Hematopoietic multipotent progenitor cell treated with erythropoietin and hydrocortisone succinate and interleukin-3 and kit ligand, for 15 days (in vitro differentiated cells): ENCODE measurements around the gene CUEDC2.

Experiments used
- DNase-seq: peaks from one replicate; pipeline ENCODE4 v3.0.0-alpha.2; 2015; ENCODE audit warnings: low spot score

The CUEDC2 gene

DNA sequence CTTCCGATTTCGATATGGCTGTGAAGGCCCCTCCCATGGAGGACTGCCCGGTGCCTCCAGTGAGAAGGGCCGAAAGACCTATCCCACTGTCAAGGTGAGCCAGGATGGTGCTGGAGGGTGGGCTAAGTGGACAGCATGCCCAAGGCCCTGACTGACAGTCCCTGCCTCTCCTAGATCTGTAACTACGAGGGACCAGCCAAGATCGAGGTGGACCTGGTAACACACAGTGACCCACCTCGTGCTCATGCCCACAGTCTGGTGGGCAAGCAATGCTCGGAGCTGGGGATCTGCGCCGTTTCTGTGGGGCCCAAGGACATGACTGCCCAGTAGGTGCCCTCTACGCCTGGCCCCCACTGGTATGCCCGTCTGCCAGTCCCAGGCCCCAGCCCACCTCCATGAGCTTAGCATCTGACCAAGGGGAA, 35.6 kb downstream of the CUEDC2 start:
- no peak for DNase-seq

DNA sequence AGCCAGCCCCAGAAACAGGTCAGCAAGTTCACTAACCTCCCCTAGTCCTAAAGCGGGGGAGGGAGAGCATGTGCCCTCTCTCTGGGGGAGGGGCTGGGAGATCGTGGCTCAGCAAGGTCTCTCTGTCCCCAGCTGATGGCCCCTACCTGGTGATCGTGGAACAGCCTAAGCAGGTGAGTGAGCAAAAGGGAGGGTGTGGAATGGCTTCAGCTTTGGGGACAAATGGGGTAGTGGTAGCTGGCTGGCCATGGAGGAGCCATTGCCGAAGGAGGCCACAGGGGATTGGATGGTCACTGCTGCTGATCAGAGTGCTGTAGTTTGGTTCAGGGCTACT, 36.1 kb downstream of the CUEDC2 start:
- DNase-seq: no peak

DNA sequence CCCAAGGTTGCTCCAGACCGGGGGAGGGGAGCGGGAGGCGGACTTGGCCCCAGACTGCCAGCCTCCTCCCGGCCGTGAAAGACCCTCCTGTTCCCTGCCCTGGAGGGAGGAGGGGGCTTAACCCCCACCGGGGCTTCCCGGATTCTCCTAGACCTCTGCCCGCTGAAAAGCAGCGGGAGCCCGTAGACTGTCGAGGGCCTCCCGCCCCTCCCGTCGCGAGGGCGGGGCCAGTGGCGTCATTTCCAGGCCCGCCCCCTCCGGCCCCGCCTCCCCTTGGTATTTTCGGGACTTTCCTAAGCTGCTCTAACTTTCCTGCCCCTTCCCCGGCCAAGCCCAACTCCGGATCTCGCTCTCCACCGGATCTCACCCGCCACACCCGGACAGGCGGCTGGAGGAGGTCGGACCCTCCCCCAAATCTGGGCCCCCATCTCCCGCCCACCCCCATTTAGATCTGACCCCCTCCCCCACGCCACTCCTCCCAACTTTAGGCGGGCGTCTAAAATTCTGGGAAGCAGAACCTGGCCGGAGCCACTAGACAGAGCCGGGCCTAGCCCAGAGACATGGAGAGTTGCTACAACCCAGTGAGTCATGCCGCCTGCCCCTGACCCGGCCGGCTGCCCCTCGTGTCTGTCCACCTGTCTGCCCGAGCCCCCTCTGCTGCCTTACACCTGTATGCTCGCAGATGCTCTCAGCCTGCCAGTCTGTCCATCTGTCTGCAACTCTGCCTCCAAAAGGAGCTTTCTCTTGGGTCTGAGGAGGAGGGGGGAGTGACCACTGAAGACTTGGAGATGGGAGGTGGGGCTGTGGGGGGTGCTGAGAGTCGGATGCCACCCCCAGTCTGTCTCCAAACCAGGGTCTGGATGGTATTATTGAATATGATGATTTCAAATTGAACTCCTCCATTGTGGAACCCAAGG, 36.7 kb downstream of the CUEDC2 start, which contains the start of gene NFKB2:
NFKB2 (plus strand) TSS at position 306 of the 917 bp plus-strand sequence; CDS start at position 561, 255 bp downstream.
- peak; percentile 89 for DNase-seq

DNA sequence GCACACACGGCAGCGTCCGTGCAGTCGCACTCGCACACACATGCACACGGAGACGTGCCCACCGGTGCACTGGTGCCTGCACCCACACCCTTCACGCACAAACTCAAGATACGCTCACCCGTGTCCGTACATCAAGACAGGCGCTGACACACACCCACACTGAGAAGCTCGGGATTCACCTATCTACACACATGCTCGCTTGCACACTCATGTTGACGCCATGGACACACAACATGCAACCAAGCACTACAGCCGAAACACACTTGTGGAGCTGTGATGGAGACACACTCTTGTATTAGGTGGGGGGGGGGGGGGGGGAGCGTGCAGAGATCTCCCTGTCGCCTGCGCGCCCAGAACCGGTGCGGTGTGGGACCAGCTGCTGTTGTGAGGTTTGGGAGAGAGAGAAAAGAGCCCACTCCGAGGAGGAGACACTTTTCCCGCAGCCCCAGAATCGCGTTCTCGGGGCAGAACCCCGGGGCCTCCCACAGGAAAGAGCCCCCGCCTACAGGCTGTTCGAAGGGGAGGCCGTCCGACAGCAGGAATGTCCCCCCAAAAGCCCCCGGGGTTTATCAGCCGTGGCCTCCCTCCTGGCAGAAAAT, 37.5 kb downstream of the CUEDC2 start:
- peak; percentile 50 for DNase-seq

DNA sequence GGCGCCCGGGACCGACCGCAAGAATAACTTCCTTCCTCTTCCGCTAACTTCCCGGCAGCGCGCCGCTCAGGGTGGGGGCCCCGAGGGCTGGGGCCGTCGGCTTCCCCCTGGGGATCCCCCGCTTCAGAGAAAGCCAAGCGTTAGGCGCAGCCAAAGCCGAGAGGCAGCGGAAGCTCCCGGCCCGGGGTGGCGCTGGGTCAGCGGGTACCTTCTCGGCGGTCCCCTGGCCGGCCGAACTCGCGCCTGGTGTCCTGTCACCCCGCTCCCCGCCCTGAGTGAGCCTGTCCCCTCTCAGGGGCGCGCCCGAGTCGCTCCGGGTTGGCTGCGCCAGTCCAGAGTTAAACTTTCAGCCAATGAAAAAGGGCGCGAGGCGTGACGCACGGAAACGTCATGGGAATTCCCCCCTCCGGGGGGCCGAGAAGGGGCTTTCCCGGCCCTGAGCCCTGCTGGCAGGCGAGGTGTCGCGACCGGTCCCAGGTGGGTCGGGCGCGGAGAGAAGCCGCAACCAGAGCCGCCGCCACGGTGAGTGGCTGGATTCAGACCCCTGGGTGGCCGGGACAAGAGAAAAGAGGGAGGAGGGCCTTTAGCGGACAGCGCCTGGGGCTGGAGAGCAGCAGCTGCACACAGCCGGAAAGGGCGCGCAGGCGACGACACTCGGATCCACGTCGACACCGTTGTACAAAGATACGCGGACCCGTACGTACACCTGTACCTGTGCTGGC, 38.1 kb downstream of the CUEDC2 start:
- DNase-seq: peak; percentile 90

DNA sequence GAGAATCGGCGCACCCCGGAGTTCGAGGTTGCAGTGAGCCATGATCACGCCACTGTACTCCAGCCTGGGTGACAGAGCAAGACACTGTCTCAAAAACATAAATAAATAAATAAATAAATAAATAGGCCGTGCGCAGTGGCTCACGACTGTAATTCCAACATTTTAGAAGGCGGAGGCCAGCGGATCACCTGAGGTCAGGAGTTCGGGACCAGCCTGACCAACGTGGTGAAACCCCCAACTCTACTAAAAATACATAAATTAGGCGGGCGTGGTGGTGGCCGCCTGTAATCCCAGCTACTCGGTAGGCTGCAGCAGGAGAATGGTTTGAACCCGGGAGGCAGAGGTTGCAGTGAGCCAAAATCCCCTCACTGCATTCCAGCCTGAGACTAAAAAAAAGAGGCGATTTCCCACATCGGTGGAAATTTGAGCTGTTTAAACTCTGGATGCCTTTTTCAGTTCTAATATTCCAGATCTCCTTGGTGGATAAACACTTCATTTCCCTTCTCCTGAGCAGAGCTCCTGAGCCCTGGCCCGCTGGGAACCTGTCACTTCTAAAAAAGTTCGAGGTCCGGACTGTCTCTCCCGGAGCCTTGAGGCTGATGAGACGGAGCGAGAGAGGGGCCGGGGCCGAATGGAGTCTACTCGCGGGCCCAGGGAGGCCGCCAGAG, 38.8 kb downstream of the CUEDC2 start:
- no peak for DNase-seq

DNA sequence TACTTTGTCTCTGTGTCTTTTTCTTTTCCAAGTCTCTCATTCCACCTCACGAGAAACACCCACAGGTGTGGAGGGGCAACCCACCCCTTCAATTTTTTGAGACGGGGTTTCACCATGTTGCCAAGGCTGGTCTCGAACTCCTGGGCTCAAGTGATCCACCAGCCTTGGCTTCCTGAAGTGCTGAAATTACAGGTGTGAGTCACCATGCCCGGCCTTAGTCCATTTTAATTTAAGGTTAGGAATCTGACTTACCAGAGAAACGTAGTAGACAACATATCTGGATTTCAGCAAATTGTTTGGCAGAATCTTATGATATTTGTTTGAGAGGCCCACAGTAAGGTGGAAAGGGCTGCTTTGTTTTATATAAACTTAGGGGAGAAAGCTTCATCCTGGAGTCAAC, 40.1 kb downstream of the CUEDC2 start:
- DNase-seq: no peak

DNA sequence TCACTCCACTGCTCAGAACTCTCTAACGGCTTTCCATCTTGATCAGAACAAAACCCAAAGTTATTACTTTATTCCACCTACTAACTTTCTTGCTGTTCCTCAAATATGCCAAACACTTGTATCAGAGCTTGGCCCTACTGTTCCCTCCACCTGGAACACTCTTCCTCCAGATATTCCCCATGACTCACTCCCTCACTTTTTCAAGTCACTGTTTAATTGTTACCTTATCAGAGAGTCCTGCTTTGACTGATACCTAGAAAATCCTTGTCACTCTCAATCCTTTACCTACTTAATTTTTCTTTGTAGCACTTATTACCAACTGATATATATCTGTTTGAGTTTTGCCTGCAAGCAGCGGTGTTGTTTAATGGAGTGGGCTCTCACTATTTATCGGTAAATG, 42.5 kb downstream of the CUEDC2 start:
- DNase-seq: no peak

DNA sequence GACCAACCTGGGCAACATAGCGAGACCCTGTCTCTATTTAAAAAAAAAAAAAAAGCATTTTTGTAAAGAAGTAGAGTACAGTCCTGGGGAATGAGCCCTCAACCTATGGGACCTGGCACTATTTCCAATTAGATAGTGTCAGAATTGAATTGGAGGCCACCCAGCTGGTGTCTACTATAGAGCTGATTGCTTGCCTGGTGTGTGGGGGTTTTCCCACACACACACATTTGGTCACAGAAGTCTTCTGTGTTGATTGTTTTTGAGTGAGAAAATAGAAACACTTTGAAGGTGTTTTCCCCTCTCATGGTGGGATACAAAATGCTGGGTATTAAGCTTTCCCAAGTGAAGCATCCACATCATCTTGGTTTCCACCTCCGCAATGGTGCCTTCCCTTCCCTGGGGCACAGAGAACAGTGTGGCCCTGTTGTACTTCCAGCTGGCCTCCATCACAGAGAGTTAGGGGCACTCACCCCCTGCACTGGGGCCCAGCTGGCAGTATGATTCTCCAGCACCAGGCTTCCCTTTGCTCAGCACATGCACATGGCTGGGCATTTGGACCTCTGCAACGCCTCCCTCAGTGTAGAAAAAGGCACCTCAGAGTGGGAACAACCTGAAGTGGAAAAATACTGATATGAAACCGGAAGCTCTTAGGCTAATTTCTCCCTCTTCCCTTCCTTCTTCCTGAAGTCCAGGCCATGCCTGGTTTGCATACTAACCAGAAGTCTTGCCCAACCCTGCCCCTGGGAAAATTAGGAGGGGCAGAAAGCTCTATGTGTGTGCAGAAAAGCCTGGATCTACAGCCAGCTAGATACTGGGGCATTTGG, 47.6 kb downstream of the CUEDC2 start:
- DNase-seq: no peak

DNA sequence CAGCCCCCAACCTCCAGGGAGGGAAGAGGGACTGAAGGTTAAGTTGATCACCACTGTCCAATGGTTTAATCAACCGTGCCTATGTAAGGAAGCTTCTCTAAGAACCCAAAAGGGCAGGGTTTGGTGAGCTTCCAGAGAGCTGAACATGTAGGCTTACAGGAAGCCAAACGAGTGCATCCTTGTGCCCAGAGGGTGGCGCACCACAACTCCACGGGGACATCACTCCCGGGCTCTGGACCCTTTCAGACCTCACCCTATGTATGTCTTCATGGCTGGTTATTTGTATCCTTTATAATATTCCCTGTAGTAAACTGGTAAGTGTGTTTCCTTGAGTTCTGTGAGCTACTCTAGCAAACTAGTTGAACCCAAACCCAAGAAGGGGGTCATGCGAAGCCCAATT, 48.3 kb downstream of the CUEDC2 start:
- no peak for DNase-seq

DNA sequence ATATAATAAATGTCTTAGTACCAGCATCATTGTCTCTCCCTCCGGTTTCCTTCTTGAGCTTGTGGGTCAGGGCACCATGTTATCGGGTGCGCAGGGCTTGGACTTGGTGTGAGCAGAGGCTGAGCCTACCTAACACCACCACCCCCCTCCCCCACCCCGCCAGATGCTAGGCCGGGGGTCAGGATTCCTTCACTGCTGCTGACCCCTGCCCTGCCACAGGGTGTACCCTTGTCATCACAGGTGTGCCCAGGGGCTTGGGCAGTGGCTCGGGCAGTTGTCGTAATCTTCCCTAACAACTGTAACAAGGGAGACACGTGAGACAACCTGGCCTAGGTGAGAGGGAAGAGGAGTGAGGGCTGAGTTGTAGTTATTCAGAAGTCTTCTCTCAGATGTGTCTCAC, 49.5 kb downstream of the CUEDC2 start:
- DNase-seq: no peak

DNA sequence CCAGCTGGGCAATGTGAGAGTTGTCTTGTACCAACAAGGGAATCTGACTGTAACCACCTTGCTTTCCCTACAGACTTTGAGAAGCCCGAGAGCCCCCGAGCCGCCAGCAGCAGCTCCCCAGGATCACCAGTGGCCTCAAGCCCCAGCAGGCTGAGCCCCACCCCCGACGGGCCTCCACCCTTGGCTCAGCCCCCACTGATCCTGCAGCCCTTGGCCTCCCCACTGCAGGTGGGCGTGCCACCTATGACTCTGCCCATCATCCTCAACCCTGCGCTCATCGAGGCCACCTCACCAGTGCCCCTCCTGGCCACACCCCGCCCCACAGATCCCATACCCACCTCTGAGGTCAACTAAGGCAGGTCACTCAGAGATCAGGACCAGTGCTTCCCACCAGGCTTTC, 50.4 kb downstream of the CUEDC2 start:
- no peak for DNase-seq

DNA sequence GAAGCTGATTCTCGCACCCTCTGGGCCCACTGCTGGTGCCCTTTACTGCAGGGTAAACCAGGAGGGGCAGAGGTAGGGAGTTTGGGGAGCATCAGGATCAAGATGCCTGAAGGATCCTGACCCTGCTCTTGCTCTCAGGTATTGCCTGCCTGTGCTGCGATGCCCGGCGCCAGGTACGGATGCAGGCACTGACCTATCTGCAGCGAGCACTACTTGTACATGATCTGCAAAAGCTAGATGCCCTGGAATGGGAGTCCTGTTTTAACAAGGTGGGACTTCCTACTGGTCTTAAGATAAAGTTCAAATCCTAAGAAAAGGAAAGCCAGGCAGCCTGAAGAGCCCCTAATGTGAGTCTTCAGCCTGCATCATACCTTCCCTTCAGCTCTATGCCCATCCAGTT, 53.0 kb downstream of the CUEDC2 start:
- DNase-seq: no peak

DNA sequence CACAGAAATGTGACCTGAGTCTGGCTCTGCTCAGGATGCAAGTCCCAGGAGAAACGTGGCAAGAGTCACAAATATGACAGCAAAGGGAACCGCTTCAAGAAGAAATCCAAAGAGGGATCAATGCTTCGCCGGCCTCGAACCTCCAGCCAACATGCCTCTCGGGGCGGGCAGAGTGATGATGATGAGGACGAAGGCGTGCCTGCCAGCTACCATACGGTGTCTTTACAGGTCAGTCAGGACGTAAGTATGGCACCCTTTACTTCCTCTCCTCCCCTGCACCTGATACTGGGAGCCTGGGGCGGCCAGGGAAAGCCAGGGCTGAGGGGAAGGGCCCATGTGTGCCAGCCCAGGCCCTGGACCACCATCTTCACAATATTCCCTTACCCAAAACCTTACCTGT, 55.5 kb downstream of the CUEDC2 start:
- no peak for DNase-seq

DNA sequence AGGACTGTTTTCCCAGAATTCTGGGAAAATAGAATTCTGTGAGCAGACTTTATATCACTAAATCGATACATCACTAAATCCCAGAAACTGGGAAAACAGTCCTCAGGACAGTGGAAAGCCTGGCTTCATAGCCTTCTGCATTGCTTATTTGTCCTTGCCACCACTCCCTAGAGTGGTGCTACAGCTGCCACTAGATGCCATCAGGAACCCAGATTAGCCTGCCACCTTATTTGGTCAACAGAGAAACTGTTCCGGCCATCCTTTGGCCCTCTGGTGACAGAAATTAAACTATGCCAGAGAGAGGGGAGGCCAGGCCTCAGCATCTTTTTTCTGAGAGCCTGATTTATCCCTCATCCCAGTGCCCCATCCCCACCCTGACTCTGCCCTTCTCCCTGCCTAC, 56.5 kb downstream of the CUEDC2 start:
- no peak for DNase-seq

DNA sequence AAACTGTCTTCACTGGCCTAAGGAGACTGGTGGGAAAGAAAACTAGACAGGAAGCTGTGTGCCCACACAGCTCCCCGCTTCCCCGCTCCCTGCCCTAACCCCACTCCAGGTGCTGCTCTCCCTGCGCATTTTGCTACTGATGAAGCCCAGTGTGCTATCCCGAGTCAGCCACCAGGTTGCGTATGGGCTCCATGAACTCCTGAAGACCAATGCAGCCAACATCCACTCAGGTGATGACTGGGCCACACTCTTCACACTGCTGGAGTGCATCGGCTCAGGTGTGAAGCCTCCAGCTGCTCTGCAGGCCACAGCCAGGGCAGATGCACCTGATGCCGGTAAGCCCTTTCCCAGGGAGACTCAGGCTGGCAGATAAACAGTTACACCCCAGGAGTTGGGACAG, 57.1 kb downstream of the CUEDC2 start:
- DNase-seq: no peak
